Tibial nerve (tissue), 4 donors: ENCODE results near the gene TCP11. TPM values are rescaled to one million over a fixed set of nuclear protein-coding genes. Genes with fewer than 3 reads are reported as not detected.

Experiments used
- DNase-seq, 2 donors: peaks; one replicate each; pipeline ENCODE4 v3.0.0-alpha.2; 2019; ENCODE audit warnings: low spot score in 2 of 2
- H3K27ac ChIP-seq, 4 donors: fragments of 200-600 bp; sonication (generic) in 3 of 4; one replicate each; pipeline ENCODE4 v1.5.1; 2017 to 2019; ENCODE audit warnings: mild to moderate bottlenecking in 1 of 4
- H3K27me3 ChIP-seq, 2 donors: fragments of 200-600 bp; sonication (generic) in 1 of 2; one replicate each; pipeline versions ENCODE4 v1.5.1 to v1.6.0; 2017 to 2019
- H3K36me3 ChIP-seq, 3 donors: fragments of 200-600 bp; sonication (generic); one replicate each; pipeline ENCODE4 v1.5.1; 2018 to 2019
- H3K4me1 ChIP-seq, 4 donors: fragments of 200-600 bp; sonication (generic) in 3 of 4; one replicate each; pipeline ENCODE4 v1.5.1; 2017 to 2019
- H3K4me3 ChIP-seq, 4 donors: fragments of 200-600 bp; sonication (generic) in 3 of 4; one replicate each; pipeline ENCODE4 v1.5.1; 2017 to 2019; ENCODE audit warnings: mild to moderate bottlenecking in 1 of 4, moderate library complexity in 1 of 4
- H3K9me3 ChIP-seq, 4 donors: fragments of 200-600 bp; sonication (generic) in 3 of 4; one replicate each; pipeline ENCODE4 v1.5.1; 2017 to 2019
- CTCF ChIP-seq, 5 experiments: fragments of 200-600 bp in 3 of 5; fragments of 450-650 bp in 2 of 5; sonication (generic) in 3 of 5; IDR thresholded peaks; one replicate each; pipeline ENCODE4 v1.5.1; 2016 to 2019; ENCODE audit warnings: antibody characterized with exemption in 5 of 5, mild to moderate bottlenecking in 3 of 5, moderate library complexity in 2 of 5
- EP300 ChIP-seq, 2 donors: sonication (generic); formaldehyde crosslinking; IDR thresholded peaks; one replicate each; pipeline ENCODE4 v1.6.1; 2017; ENCODE audit warnings: antibody characterized with exemption in 2 of 2, mild to moderate bottlenecking in 1 of 2
- POLR2A ChIP-seq, 2 donors: fragments of 450-650 bp; IDR thresholded peaks; one replicate each; pipeline ENCODE4 v1.6.1; 2017; ENCODE audit warnings: antibody characterized with exemption in 2 of 2, mild to moderate bottlenecking in 2 of 2, moderate library complexity in 2 of 2
- WGBS, 2 donors: methylation state at CpG; one replicate each; pipeline ENCODE4 v1.1.5; 2018; 5-methylcytosine and 5-hydroxymethylcytosine counted together
- total RNA-seq, 4 donors: library from RNA; depleted of rRNA; stranded (reverse); fragments of >200 nt; gene quantifications; one replicate each; pipeline ENCODE4 v1.1.0, GENCODE V29; 2016

TCP11 gene
- total RNA-seq, 4 donors from 2014 or later: 0.84 TPM; not detected in 3

- DNase-seq: no peak
- TF ChIP-seq POLR2A (IDR thresholded peaks at IDR 0.05) (no peak), CTCF (IDR thresholded peaks at IDR 0.05) (no peak), EP300 (IDR thresholded peaks at IDR 0.05) (no peak)
- H3K9me3 ChIP-seq: no peaks in the 10 kb centered on the region
- H3K4me3 ChIP-seq: no peak overlapping the region
- H3K36me3 ChIP-seq: no peaks in the 10 kb centered on the region
- 94 to 97% methylated on average over 3 of the region's 3 CpGs for WGBS, 2 donors
- H3K27me3 ChIP-seq: no peaks in the 10 kb centered on the region
- H3K27ac ChIP-seq: peak overlapping the region in 1 of 4 donors; percentile 43
- peaks cover 0 to 30% (median 19%) of the 10 kb centered on the region in 4 donors for H3K4me1 ChIP-seq
These were observed 4.6 kb upstream of the TCP11 start for GRCh38 chr6:35145757-35146156.

GRCh38 chr6:35142588-35143569 lies 1.7 kb upstream of the TCP11 start:
- H3K9me3 ChIP-seq: no peaks in the 10 kb centered on the region
- DNase-seq: no peak
- no peaks in the 10 kb centered on the region for H3K36me3 ChIP-seq
- H3K27me3 ChIP-seq: no peaks in the 10 kb centered on the region
- H3K4me3 ChIP-seq: no peak overlapping the region
- H3K4me1 ChIP-seq: peaks cover 0 to 44% (median 19%) of the 10 kb centered on the region in 4 donors
- TF ChIP-seq POLR2A (IDR thresholded peaks at IDR 0.05) (no peak), EP300 (IDR thresholded peaks at IDR 0.05) (no peak), CTCF (IDR thresholded peaks at IDR 0.05) (no peak)
- WGBS, 2 donors: 42 to 46% methylated on average over 5 of the region's 5 CpGs
- no peak overlapping the region for H3K27ac ChIP-seq

- H3K27me3 ChIP-seq: no peaks in the 10 kb centered on the region
- H3K36me3 ChIP-seq: no peaks in the 10 kb centered on the region
- H3K4me3 ChIP-seq: peak overlapping the region in 2 of 4 donors; percentile 24 to 32
- no peaks in the 10 kb centered on the region for H3K9me3 ChIP-seq
- H3K4me1 ChIP-seq: peaks cover 0 to 34% (median 12%) of the 10 kb centered on the region in 4 donors
- TF ChIP-seq CTCF (IDR thresholded peaks at IDR 0.05) (no peak), EP300 (IDR thresholded peaks at IDR 0.05) (no peak), POLR2A (IDR thresholded peaks at IDR 0.05) (no peak)
- no peak overlapping the region for H3K27ac ChIP-seq
- WGBS, 2 donors: 42 to 54% methylated on average over 15 of the region's 15 CpGs
- no peak for DNase-seq
These were observed 516 bp downstream of the TCP11 start for GRCh38 chr6:35140639-35141006.

- H3K9me3 ChIP-seq: no peaks in the 10 kb centered on the region
- WGBS, 2 donors: 26 to 28% methylated on average over 17 of the region's 17 CpGs
- DNase-seq: peak in 1 of 2 donors; percentile 18
- no peak for TF ChIP-seq EP300 (IDR thresholded peaks at IDR 0.05)
- TF ChIP-seq CTCF (IDR thresholded peaks at IDR 0.05): peak; percentile 65 to 93 (median 86)
- TF ChIP-seq POLR2A (IDR thresholded peaks at IDR 0.05): no peak
- no peaks in the 10 kb centered on the region for H3K27me3 ChIP-seq
- no peak overlapping the region for H3K27ac ChIP-seq
- H3K36me3 ChIP-seq: no peaks in the 10 kb centered on the region
- H3K4me3 ChIP-seq: no peak overlapping the region
- peaks cover 0 to 34% (median 12%) of the 10 kb centered on the region in 4 donors for H3K4me1 ChIP-seq
These were observed 1.1 kb downstream of the TCP11 start for GRCh38 chr6:35139924-35140638.
